ENCODE data around the gene UFSP2. TPM values are rescaled to one million over a fixed set of nuclear protein-coding genes. Genes with fewer than 3 reads are reported as not detected.

Gene UFSP2
- total RNA-seq, 1 experiment from 2014 or later = 43.4 TPM

DNA sequence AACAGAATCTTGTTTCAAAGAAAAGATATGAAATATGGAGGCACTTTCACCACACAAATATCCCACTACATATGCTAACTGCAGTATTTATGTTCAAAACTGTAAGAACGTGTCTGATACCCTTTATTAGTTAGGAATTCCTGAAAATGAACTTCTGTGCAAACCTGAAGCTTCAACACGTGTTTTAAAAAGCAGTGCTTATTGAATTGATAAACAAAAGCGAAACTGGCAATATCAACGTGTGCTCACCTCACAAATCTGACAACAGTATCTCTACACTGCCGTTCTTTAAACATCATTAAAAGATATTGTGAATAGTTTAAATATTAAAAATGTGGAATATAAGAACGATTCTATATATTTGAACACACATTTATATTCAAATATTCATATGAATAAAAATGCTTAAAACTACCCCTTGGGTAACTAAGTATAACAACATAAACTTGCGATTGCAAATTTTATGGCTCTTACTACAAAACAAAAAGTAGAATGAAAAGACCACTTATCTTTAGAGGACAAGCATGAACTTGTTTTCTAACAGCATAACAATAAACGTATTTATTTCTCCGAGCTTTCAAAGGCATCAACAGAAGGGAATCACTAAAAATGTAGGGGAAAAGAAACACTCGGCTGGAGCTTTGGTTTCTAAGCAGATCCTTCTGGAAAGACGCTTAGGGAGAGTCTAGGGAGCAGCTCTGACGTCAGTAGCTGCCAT, 30.4 kb downstream of the UFSP2 start, which contains the start of gene LRP2BP:
Gene LRP2BP, minus strand, starts transcription at position 687 of the 718 bp plus-strand sequence. CDS start 17,738 bp downstream, outside the sequence.
- in situ Hi-C loops (cut with HindIII; ENCODE audit: low pct_unique_long_range_greater_than_20kb, low sequenced_read_pairs) = no loop called here
- peak; percentile 93 for DNase-seq (ENCODE audit: low read depth, low spot score)

DNA sequence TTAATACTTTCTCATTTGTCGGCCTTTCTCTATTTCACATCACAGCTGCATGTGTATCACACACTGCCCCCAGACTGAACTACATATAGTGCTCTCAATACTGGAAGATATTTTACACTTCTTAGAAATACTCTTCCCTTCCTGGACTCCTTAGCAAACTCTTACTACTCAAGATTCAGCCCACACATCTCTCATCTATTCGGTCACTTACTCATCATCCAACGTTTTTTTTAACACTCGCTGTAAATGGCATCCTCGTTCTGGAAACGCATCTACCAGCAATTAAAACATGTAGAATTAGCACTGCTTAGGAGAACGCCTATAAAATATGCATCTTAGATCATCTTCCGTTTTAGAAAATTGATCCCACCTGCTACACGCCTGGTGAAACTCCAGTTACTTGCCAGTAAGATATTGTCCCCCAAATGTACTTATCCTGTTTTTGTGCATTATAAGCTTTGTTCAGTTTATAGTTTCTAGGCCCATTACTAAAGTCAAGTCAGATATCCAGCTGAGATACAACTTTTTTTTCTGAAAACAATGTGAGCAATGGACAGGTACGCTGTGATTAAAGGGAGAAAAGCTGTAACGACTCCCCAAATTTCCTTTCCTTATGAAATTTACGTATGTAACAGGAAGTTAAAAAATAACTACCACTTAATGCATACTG, 31.1 kb downstream of the UFSP2 start:
- no peak for DNase-seq (ENCODE audit: low read depth, low spot score)
- in situ Hi-C loops (cut with HindIII; ENCODE audit: low pct_unique_long_range_greater_than_20kb, low sequenced_read_pairs) = no loop called here

DNA sequence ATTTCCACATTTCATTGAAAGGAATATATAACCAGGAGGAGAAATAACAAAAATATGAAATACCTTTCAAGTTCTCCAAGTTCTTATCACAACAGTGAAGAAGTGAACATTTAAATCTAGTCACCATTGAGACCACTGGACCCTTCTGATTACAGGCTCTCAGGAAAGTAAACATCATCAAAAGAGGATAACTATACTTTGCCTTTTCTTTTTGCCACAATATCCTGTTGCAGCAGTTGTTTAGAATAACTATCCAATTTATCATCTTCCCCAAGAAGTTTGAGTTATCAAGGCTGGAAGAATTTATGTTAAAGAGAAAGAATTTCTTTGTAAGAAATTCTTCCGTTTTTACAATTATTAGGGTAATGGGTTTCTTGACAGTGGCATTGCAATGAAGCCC, 33.6 kb downstream of the UFSP2 start:
- no peak for DNase-seq (ENCODE audit: low read depth, low spot score)
- in situ Hi-C loops (cut with HindIII; ENCODE audit: low pct_unique_long_range_greater_than_20kb, low sequenced_read_pairs) = no loop called here

DNA sequence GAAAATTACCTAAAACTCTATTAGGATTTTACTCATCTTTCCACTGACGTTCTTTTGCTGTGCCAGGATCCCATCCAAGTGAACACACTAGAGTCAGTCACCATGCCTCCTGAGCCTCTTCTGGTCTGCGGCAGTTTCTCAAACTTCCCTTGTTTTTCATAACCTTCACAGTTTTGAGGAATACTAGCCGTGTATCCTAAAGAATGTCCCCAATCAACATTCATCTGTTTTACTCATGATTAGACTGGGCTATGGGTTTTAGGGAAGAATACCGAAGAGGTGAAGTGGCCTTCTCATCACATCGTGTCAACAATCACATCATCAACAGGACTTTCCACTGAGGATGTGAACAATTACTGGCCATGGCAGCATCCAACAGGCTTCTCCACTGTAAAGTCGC, 34.8 kb downstream of the UFSP2 start:
- in situ Hi-C loops (cut with HindIII; ENCODE audit: low pct_unique_long_range_greater_than_20kb, low sequenced_read_pairs) = no loop called here

DNA sequence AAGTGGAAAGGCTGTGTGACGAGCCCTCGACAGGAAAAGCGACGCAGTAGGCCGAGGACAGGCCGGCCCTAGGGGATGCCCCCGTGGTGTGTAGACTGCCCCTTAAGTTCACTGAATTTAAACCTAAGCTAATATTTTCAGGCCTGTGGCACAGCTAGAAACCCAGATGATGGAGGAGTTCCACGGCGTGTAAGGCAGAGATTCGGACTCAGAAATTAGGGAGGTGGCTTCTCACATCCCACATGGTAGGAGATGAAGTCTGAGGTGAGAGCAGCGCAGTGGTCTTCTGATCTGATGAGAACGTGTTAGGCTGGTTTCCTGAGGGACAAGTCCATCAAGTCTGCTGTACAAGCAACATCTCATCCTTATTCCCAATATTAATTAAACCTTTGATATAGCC, 37.8 kb downstream of the UFSP2 start:
- DNase-seq (ENCODE audit: low read depth, low spot score) = no peak
- in situ Hi-C loops (cut with HindIII; ENCODE audit: low pct_unique_long_range_greater_than_20kb, low sequenced_read_pairs) = no loop called here

More for the DNA sequence above, 34.8 kb downstream of the UFSP2 start:
- no peak for DNase-seq (ENCODE audit: low read depth, low spot score)

DNA sequence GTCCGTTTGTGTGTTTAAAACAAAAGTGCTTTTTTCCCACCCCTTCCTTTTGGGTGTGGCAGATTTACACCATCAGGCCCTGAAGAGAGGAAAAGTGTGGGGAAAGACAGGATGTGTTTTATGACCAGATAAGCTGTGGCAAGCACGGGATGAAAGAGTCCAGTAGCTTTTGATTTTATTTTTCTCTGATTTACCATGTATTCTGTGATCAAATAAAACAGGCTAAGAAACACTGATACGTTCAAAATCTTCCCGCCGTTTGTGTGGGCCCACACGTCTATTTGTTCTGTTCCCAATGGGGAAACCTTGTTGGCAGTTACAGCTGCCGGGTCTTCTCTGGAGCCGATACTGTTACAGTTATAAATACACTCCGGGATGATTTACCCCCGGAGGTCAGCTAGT, 40.8 kb downstream of the UFSP2 start:
- DNase-seq (ENCODE audit: low read depth, low spot score) = no peak
- in situ Hi-C loops (cut with HindIII; ENCODE audit: low pct_unique_long_range_greater_than_20kb, low sequenced_read_pairs) = no loop called here

DNA sequence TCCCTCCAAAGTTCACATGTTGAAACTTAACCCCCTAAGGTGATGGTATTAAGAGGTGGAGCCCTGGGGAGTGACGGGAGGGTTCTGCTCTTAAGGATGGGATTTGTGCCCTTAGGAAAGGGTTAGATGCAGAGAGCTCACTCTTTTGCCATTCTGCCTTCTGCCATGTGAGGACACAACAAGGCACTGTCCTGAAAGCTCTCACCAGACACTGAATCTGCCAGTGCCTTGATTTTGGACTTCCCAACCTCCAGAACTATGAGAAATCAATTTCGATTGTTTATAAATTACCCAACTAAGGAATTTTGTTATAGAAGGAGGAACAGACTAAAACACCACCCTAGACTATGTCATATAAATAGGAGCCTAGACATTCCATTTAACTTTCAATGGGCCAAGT, 41.7 kb downstream of the UFSP2 start:
- in situ Hi-C loops (cut with HindIII; ENCODE audit: low pct_unique_long_range_greater_than_20kb, low sequenced_read_pairs) = no loop called here
- no peak for DNase-seq (ENCODE audit: low read depth, low spot score)

DNA sequence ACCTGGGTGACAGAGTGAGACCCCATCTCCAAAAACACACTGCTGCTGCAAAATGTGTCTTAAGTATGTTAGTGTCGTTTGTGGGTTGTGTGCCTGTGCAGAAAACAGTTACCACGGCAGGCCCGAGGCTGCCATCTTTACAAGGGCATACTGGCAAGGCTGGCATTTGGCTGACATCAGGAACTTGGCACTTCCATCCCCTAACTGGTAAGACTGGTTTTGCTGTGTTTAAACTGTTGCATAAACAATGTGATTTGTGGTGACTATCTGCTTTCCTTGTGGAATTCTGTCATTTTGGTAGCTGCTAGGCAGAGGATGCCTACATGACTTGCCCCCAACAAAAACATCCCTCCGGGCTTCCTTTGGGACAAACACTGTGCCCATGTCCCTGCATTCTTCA, 42.3 kb downstream of the UFSP2 start:
- in situ Hi-C loops (cut with HindIII; ENCODE audit: low pct_unique_long_range_greater_than_20kb, low sequenced_read_pairs) = no loop called here
- DNase-seq (ENCODE audit: low read depth, low spot score) = no peak

DNA sequence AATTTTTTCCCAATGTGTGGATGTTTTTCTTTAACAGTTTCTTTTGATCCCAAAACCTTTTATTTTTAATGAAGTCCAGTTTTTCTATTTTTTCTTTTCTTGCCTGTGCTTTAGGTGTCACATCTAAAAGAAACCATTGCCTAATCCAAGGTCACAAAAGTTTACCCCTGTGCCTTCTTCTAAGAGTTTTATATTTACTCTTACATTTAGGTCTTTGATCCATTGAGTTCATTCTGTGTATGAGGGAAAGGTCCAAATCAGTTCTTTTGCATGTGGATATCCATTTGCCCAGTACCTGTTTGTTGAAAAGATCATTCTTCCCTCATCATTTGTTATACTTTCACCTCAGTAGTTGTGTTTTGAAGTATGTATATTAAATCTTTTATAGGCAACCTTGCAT, 43.0 kb downstream of the UFSP2 start:
- no peak for DNase-seq (ENCODE audit: low read depth, low spot score)
- in situ Hi-C loops (cut with HindIII; ENCODE audit: low pct_unique_long_range_greater_than_20kb, low sequenced_read_pairs) = no loop called here

DNA sequence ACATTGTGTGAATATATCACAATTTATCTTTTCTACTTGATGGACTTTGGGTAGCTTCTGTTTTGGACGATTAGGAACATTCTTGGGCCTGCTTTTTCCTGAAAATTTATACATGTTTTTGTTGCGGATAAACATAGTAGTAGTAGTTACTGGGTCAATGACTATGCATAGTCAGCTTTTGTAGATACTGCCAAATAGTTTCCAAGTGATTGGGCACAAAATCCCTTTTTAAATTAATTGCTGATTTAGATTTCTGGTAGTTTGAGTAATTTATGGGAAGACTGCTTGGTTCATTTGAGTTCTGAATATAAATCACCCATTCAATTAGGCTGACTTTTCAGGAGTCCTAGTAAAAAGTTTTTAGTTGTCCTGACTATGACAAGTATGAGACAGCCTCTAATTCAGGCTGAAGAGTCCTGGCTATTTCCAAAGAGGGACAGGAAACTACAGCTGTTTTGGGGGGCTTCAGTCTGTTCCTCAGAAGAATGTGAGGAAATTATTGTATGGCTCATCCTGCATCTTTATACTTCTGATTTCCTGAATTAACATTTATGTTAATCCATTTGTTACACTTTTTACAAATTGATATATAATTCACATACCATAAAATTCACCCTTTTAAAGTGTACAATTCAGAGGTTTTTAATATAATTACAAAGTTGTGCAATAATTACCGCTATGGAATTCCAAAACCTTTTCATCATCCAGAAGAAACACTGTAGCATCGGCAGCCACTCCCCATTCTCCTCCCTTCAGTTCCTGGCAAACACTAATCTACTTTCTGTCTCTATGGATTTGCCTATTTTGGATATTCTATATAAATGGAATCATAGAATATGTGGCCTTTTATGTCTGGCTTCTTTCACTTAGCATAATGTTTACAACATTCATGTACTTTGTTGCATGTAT, 44.2 kb downstream of the UFSP2 start:
- in situ Hi-C loops (cut with HindIII; ENCODE audit: low pct_unique_long_range_greater_than_20kb, low sequenced_read_pairs) = no loop called here

DNA sequence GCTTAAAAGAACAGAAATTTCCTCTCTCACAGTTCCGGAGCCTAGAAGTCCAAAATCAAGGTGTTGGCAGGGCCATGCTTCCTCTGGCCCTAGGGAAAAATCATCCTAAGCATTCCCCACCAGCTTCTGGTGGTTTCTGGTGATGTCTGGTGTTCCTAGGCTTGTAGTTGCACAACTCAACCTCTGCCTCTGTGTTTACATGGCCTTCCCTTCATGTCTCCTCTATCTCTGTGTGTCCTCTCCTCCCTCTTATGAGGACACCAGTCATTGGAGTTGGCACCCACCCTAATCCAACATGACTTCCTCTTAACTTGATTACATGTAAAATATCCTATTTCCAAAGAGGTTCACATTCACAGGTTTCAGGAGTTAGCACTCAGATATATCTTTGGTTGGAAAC, 45.4 kb downstream of the UFSP2 start:
- no peak for DNase-seq (ENCODE audit: low read depth, low spot score)
- in situ Hi-C loops (cut with HindIII; ENCODE audit: low pct_unique_long_range_greater_than_20kb, low sequenced_read_pairs) = no loop called here

More for the DNA sequence above, 44.2 kb downstream of the UFSP2 start:
- no peak for DNase-seq (ENCODE audit: low read depth, low spot score)

DNA sequence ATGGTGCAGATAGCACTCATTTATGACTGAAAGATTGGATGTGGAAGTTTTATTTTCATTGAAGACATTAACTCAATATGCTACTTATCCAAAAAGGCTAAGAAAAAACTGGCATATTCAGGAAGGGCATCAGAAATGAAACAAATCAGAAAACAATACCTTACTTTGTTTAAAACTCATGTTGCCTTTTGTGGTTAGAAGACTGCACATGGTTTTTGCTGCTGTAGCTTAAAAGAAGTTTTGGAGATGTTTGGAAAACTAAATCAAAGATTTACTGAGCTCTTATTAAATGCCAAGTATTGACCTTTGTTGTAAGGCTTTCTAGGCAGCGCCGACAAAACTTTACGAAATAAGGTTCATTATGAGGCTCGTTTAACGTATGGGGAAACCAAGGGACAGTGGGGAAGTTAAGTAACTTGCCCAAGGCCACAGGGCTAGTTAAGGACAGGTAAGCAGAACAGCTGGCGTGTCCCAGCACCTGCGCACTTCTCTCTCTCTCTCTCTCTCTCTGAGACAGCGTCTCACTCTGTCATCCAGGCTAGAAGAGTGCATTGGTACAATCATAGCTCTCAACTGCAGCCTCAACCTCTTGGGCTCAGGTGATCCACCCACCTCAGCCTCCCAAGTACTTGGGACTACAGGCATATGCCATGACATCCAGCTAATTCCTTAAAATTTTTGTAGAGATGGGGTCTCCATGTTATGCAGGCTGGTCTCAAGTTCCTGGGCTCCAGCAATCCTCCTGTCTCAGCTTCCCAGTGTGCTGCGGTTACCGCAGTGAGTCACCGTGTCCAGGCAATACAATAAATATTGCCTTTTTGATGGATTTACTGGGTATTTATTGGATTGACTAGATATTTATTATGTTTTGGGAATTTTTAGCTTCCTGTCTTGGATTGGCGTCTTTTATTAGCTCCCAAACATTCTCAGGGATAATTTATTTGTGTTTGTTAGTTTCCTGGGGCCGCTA, 46.2 kb downstream of the UFSP2 start:
- in situ Hi-C loops (cut with HindIII; ENCODE audit: low pct_unique_long_range_greater_than_20kb, low sequenced_read_pairs) = no loop called here
- peak; percentile 48 for DNase-seq (ENCODE audit: low read depth, low spot score)

DNA sequence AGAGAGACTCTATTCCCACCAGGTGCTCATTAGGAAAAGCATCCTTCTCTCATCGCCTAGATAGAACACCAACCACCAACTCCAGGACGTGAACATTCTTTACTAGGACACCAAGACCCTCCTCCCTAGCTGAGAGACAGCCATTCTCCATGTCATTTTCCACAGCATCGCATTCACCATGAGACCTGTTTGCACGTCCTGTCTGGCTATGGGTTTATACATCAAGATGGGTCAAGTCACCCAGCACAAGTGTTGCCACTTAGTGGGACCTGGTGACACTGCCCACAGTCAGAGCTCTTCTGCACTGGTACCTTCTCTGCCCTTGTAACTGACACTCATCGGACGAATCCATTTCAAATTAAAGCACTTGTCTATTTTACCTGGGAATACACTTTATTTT, 47.5 kb downstream of the UFSP2 start:
- DNase-seq (ENCODE audit: low read depth, low spot score) = no peak
- in situ Hi-C loops (cut with HindIII; ENCODE audit: low pct_unique_long_range_greater_than_20kb, low sequenced_read_pairs) = no loop called here

DNA sequence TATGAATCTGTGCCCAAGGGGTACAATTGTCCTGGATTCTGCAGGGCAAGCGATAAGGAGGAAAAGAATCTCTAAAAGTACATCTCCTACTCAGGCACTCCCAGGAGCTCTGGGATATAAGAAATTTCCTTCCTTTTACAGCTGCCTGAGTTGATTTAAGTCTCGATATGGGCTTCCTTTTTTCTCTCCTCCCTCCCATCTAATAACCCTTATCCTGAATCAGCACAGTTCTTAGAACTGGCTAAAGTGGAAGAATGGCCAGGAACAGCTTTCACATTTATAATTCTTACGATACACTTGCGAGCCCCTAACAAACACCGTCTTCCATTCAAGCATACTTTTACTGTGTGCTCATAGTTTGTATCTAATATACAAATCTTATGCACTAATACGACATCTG, 51.2 kb downstream of the UFSP2 start:
- in situ Hi-C loops (cut with HindIII; ENCODE audit: low pct_unique_long_range_greater_than_20kb, low sequenced_read_pairs) = no loop called here
- no peak for DNase-seq (ENCODE audit: low read depth, low spot score)

DNA sequence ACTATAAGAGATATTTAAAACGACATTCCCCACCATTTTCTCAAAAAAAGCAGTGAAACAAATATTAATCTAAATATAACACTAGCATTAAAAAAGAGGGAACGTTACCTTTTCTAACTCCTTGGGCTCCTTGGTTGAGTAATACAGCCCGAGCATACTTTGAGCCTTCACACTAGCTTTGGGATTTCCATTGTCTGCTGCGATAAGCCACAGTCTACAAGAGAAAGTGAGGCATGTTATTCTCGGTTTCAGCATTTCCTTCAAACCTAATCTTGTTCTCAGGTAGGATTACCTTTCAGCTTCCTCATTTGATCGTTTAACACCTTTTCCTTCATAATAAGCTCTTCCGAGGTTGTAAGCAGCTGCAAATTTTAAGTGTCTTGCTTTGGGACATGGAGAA, 51.7 kb downstream of the UFSP2 start:
- DNase-seq (ENCODE audit: low read depth, low spot score) = no peak
- in situ Hi-C loops (cut with HindIII; ENCODE audit: low pct_unique_long_range_greater_than_20kb, low sequenced_read_pairs) = no loop called here

DNA sequence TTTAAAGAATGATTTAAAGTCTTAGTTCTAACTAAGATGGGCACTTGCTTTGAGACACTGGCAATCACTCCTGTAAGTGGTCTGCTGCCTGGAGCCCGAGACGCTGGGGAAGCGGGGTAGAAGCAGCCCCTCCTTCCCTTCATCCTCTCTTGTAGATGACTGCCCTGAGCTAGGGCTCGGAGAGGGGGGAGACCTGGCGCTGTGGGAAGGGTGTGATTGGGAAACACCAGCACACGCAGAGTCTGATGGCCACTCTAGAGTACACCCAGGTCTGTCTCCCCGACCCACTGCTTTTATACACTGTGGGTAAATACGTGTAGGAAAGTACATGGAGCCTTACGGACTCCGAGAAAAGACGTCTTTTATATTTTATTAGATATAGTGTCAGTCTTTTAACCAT, 54.1 kb downstream of the UFSP2 start:
- no peak for DNase-seq (ENCODE audit: low read depth, low spot score)
- in situ Hi-C loops (cut with HindIII; ENCODE audit: low pct_unique_long_range_greater_than_20kb, low sequenced_read_pairs) = no loop called here

DNA sequence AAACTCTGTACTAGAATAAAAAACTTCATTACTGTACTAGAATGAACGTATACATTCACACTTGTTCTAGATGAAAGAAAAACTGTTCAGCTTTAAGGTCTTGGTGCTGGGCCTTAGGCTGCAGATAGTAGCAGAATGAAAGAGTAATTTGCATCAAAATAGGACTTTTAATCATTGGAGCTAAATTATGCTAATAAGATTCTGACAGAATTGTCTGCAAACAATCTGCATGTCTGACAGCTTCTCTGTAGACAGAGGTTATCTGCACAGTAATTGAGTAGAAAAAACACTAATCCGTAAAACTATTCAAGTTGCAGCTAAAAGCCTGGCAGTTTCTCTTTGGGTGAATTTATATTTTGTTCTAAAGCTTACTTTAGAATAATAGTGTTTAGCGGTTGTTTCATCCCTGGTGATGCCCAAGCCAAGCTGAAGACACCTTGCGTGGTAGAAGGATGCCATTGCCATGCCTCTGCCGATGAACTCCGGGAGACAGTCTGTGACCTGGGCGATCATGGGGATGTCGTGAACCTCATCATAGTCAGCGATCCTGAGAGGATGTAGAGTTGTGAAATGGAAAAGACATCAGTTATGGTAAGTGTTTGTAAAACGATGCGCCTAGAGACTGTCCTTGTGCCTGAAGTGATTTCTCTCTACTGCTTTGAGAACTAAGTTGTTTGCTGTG, 55.4 kb downstream of the UFSP2 start:
- DNase-seq (ENCODE audit: low read depth, low spot score) = no peak
- in situ Hi-C loops (cut with HindIII; ENCODE audit: low pct_unique_long_range_greater_than_20kb, low sequenced_read_pairs) = no loop called here

Data from SK-MEL-5 (cell line).